AG04450 (cell line): ENCODE measurements around the gene S1PR1. TPM values are rescaled to one million over a fixed set of nuclear protein-coding genes. Genes with fewer than 3 reads are reported as not detected.
"Not testable (repeated sequence)": the region's sequence is repeated elsewhere in the genome, so short reads cannot be mapped to it uniquely, and the experiment has no call there.

ENCODE experiments used
- CTCF ChIA-PET: fragments of 300-600, 350-600 bp; formaldehyde crosslinking; extraction: SDS; loops from one replicate; lab custom pipeline; 2022; ENCODE audit warnings: antibody characterized with exemption, inconsistent platforms; lab: Charles Lee
- POLR2A ChIA-PET: fragments of 350-600 bp; formaldehyde crosslinking; extraction: SDS; loops from one replicate; lab custom pipeline; 2021; ENCODE audit warnings: antibody characterized with exemption, inconsistent platforms; lab: Yijun Ruan, JAX
- DNase-seq: peaks from one replicate; pipeline ENCODE4 v3.0.0-alpha.2; 2011; ENCODE audit warnings: low read depth, low spot score
- H3K27ac ChIP-seq: one replicate; pipeline ENCODE4 v1.5.1; 2012; ENCODE audit warnings: low read depth, low read length, control low read depth
- H3K27me3 ChIP-seq: one replicate; pipeline ENCODE4 v1.6.0; 2012; ENCODE audit warnings: low read length; ENCODE audit not compliant: control insufficient read depth, insufficient read depth
- H3K4me3 ChIP-seq: 2 replicates; pipeline ENCODE4 v1.5.1; 2011; ENCODE audit warnings: mild to moderate bottlenecking, low read depth, low read length, control low read depth
- H3K9me3 ChIP-seq: 2 replicates; pipeline ENCODE4 v1.5.1; 2012; ENCODE audit warnings: low read length; ENCODE audit not compliant: control insufficient read depth, insufficient read depth
- CTCF ChIP-seq: IDR thresholded peaks from 2 replicates; pipeline ENCODE4 v1.5.1; 2011; ENCODE audit warnings: low read depth, low read length, control low read depth, inconsistent platforms
- polyA plus RNA-seq: library from polyadenylated mRNA; depleted of rRNA; stranded (reverse); fragments of >200 nt; gene quantifications from 2 replicates; pipeline ENCODE4 v1.2.3, GENCODE V29; 2011

Gene S1PR1
- polyA plus RNA-seq, 1 experiment, result 38.1 TPM

DNA sequence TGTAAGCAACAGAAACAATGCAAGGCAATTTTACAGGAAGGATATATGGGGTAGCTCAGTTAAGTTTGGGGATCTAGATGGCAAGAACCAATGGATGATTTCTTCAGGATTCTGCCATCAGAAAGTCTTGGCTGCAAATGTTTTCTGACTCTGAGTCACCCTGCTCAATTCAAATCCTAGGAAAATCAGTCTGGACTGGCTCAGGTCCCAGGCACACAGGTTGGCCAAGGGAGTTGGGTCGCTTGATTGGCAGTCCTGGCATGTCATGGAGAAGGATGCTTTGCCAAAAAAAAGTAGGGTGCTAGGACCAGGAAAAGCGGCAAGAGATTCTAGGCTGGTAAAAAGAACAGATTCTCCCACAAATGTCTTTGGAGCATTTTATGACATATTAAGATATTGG is 28.9 kb upstream of the S1PR1 start:
- no peak overlapping the region for H3K27ac ChIP-seq
- no peak for TF ChIP-seq CTCF
- no peaks in the 10 kb centered on the region for H3K27me3 ChIP-seq
- DNase-seq, result no peak
- H3K4me3 ChIP-seq, result no peak overlapping the region
- no peaks in the 10 kb centered on the region for H3K9me3 ChIP-seq
- CTCF ChIA-PET, result interaction anchor here (0.7 kb wide), 1 partner anchor 102 kb away, joined by 3 read pairs; no protein-coding TSS in a partner anchor
- POLR2A ChIA-PET, result no interaction called here

DNA sequence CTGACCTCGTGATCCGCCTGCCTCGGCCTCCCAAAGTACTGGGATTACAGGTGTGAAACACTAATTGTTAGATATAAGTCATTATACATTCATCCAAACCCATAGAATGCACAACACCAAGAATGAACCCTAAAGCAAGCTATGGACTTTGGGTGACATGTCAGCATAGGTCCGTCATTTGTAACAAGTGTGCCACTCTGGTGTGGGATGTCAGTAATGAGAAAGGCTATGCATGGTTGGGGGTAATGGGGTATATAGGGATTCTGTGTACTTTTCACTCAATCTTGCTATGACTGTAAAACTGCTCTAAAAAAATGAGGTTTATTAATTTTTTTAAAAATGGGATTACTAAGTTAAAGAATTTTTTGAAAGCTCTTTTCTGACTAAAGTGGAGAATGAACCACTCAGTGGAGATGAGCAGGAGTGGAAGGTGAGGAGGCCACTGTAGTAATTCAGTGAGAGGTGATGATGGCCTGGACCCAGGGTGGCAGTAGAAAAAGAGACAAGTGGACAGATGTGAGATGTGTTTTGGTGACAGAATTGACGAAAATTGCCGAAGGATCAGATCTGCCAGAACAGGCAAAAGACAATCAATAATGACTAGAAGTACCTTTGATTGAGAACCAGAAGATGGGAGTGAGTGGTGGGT is 21.3 kb upstream of the S1PR1 start:
- ChIA-PET POLR2A (interaction anchor here (0.6 kb wide), 1 partner anchor 23 kb away, joined by 4 read pairs; no protein-coding TSS in a partner anchor), CTCF (no interaction called here)
- no peak for TF ChIP-seq CTCF
- DNase-seq, result no peak
- H3K27ac ChIP-seq, result no peak overlapping the region
- H3K27me3 ChIP-seq, result no peaks in the 10 kb centered on the region
- H3K4me3 ChIP-seq, result no peak overlapping the region
- H3K9me3 ChIP-seq, result no peaks in the 10 kb centered on the region

GRCh38 chr1:101216623-101217022 is 20.2 kb upstream of the S1PR1 start:
- no peak for DNase-seq
- CTCF ChIA-PET, result no interaction called here
- POLR2A ChIA-PET, result no interaction called here
- Histone ChIP-seq H3K27me3 (no peaks in the 10 kb centered on the region), H3K4me3 (no peak overlapping the region), H3K27ac (no peak overlapping the region), H3K9me3 (no peaks in the 10 kb centered on the region)
- no peak for TF ChIP-seq CTCF

- Histone ChIP-seq H3K4me3 (no peak overlapping the region), H3K27ac (no peak overlapping the region), H3K27me3 (peaks cover 2% of the 10 kb centered on the region), H3K9me3 (no peaks in the 10 kb centered on the region)
- no peak for DNase-seq
- no peak for TF ChIP-seq CTCF
- ChIA-PET CTCF (no interaction called here), POLR2A (no interaction called here)
Measured at GRCh38 chr1:101217148-101217547, 19.7 kb upstream of the S1PR1 start.

DNA sequence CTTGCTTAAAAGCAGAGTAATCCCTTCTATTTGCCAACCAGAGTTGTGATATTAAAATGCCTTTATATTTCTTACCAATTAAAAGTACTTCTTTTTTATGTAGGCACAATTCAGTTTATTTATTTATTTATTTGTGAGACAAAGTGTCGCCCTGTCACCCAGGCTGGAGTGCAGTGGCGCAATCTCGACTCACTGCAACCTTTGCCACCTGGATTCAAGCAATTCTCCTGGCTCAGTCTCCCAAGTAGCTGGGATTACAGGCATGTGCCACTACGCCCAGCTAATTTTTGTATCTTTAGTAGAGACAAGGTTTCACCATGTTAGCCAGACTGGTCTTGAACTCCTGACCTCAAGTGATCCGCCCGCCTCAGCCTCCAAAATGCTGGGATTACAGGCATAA is 17.9 kb upstream of the S1PR1 start:
- DNase-seq, H3K4me3 ChIP-seq, H3K27me3 ChIP-seq, H3K27ac ChIP-seq, CTCF ChIA-PET, POLR2A ChIA-PET, H3K9me3 ChIP-seq: not testable (repeated sequence)
